Hematopoietic multipotent progenitor cell treated with erythropoietin and hydrocortisone succinate and interleukin-3 and kit ligand, for 17 days (in vitro differentiated cells): ENCODE results near the gene SYT2.
"Not testable (repeated sequence)": the region's sequence is repeated elsewhere in the genome, so short reads cannot be mapped to it uniquely, and the experiment has no call there.

ENCODE experiments used
- DNase-seq: peaks from one replicate; pipeline ENCODE4 v3.0.0-alpha.2; 2015; ENCODE audit warnings: low spot score

SYT2 gene

GRCh38 chr1:202624088-202624780 is 86.0 kb downstream of the SYT2 start:
- no peak for DNase-seq

GRCh38 chr1:202623476-202623875 is 86.8 kb downstream of the SYT2 start:
- DNase-seq: not testable (repeated sequence)

DNA sequence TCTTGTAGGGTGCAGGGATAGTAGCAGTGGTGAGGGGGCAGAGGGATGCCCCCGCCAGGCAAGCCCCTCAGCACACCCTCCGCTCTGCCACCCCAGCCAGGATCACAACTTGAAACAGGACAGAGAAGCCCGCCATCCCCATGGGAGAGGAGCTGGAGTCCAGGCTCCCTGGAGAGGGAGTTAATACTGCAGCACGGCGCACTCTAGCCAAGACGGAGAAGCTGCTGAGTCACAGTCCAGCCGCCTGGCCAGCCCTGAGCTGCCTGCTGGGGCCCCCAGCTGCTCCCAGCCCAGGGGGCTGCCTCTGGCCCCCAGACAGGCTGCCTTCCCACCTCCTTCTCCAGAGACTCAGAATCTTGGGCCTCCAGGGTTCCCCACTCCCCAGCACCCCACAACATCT is 87.2 kb downstream of the SYT2 start:
- DNase-seq: no peak

- DNase-seq: no peak
These were observed 87.9 kb downstream of the SYT2 start for GRCh38 chr1:202622388-202622787.

- DNase-seq: no peak
These were observed 88.8 kb downstream of the SYT2 start for GRCh38 chr1:202621446-202621845.

DNA sequence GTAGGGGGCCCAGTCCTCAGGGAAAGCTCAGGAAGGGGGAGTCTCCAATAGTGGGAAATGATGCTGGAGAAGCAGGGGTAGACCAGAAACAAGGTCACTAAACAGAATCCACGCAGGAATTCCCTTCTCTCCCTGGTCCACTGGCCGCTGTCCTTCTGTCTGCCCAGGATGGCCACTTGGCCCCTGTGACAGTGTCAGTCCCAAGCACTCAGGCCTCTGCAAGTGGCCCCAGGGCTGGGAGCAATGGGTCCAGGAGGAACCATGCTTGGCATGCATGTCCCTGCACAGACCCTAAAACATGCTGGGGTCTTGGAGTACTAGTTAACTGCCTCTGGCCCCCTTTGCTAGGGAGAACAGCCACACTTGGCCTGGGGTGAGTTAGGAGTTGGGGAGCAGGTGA is 90.2 kb downstream of the SYT2 start:
- DNase-seq: not testable (repeated sequence)

GRCh38 chr1:202619505-202619904 is 90.7 kb downstream of the SYT2 start:
- DNase-seq: no peak

- DNase-seq: not testable (repeated sequence)
These were observed 91.2 kb downstream of the SYT2 start for GRCh38 chr1:202619012-202619411.

DNA sequence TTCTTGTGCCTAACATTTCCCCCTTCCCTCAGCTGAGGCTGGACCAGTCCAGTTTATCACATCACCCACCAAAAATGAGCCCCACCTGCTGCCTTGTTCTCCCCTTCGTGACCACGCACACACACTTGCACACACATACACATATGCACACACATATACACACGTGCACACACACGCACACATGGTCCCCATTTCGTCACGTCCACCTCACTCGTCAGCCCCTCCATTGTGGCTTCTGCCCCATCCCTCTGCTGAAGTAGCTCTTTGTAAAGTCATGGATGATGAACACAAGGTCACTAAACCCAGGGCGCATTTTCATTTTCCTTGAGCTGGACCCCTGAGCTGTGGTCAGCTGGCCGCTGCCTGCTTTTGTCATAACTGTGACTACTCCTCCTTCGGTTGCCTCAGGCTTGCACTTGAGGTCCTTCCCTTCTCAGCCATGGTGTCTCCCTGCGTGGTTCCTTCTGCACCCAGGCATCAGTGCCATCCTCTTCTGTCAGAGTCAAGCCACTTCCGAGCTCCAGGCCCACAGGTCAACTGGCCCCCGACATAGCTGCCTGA is 93.8 kb downstream of the SYT2 start:
- no peak for DNase-seq

GRCh38 chr1:202615501-202616354 is 94.5 kb downstream of the SYT2 start:
- no peak for DNase-seq

DNA sequence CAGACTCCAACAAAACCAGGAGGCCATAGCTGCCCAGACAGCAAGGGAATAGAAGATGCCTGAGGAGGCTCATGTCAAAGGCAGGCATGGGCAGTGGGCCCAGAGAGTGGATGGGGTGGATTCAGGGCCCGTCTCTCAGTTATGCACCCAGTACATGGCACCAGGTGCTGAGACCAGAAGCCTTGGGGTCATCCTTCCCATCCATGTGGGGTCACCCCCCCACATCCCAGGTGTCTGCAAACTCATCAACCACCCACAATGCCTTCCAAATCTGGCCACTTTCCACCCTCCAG is 95.1 kb downstream of the SYT2 start:
- DNase-seq: not testable (repeated sequence)

DNA sequence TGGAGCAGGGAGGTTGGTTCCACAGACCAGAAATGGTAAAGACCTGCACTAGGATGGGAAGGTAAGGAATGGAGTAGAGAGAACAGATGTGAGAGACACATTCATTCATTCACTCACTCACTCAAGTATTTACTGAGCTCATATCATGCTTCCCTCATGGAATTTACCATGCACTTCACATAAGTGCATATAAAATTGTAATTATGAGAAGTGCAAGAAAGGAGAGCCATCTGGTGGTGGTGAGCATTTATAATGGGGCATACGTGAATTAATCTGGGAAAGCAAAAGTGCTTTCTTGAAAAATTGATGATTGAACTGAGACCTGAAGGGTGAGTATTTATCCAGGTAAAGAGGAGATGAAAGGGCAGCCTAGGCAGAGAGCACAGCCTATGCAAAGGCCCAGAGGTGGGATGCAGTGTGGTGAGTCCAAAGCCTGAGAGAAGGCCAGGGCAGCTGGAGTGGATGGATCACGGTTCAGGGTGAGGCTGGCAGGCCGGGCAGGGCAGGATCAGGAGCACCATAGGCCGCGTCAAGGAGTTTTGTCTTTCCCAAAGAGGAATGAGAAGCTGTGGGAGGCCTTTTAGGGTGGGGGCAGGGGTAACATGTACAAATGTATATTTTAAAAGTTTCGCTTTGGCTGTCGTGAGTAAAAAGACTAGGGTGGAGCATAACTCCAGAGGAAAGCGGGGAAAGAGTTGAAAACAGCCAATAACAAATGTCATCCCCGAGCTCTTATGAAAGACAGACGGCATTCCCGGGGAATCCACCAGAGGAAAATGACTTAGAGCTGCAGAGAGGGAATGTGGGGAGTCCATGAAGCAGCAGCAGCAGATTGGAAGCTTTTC is 95.7 kb downstream of the SYT2 start:
- DNase-seq: not testable (repeated sequence)

GRCh38 chr1:202613571-202613970 is 96.7 kb downstream of the SYT2 start:
- DNase-seq: no peak

- DNase-seq: not testable (repeated sequence)
These were observed 98.2 kb downstream of the SYT2 start for GRCh38 chr1:202612036-202612435.

GRCh38 chr1:202605515-202605914 is 104.7 kb downstream of the SYT2 start:
- no peak for DNase-seq

DNA sequence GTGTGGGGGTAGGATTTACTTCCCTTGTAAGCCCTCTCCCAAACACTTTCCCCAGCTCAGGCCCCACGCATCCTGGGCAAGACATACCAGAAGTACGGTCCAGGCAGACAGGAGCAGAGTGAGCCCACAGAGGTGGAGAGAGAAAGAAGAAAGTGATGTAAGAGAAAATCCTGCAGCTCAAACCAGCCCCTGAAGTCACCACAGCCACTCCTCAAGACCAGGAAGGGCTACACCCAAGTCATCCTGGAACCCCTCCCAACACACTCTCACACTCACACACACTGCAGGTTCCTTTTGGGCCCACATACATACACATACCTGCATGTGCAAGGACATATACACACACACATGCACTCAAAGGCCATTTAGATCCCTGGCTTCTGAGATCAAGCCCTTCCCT is 106.8 kb downstream of the SYT2 start:
- DNase-seq: no peak

GRCh38 chr1:202600432-202601041 is 109.7 kb downstream of the SYT2 start:
- DNase-seq: no peak

DNA sequence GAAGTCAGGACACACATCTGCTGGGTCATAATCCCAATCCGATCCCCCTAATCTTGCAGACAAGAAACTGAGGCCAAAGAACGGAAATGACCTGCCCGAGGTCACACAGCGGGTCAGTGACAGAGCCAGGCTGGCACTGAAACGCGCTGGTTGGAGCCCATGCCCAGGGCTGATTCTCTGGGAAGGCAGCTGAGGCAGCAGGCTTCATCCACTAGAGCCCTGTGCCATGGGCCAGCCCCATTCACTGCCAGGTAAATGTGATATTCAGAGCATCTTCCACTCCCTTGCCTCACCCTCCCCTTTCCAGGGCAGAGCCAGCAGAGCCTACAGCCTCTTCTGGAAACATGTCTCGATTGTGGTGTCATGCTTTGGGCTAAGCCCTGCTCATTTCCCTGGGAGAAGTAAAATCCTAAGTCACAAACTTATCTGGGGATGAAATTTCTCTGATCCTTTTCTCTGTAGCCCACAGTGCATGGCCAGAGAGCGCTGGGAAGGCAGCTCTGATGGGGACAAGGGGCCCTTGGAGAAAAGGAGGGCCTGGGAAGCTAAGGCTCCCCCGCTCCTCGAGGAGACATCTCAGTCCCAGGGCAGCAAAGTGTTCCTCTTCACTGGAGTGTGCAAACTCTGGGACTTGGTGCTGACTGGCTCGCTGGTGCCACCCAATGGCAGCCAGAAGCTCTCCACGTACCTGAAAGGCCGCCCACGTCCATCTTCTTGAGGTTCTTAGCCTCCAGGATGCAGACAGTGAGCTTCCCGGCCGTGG is 110.4 kb downstream of the SYT2 start:
- DNase-seq: no peak

DNA sequence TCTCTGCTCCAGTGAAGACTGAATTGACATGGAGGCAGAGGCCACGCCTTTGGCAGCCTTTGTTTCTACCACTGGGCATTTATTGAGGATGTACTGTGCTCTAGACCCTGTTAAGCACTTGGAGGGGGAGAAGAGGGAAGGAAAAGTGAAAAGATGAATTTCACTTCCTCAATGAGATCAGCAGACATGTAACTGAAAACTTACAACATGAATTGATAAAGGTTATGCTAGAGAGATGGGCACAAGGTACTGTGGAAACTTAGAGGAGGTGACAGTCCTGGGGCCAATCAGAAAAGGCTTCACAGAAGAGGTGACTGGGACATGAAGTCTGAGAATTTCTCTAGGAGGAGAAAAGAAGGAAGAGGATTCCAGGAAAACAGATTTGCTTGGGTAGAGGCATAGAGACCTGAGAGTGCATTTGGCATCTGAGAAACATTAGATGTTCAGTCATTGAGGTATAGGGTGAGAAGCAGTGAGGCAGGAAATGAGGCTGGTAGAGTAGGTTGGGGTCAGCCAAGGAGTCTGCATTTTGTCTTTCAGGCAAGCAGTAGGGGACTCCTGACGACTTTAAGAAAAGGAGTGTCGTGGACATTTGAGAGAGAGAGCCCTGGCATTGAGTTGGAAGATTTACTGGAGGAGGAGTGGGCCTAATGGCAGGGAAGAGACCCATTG is 113.0 kb downstream of the SYT2 start:
- no peak for DNase-seq

DNA sequence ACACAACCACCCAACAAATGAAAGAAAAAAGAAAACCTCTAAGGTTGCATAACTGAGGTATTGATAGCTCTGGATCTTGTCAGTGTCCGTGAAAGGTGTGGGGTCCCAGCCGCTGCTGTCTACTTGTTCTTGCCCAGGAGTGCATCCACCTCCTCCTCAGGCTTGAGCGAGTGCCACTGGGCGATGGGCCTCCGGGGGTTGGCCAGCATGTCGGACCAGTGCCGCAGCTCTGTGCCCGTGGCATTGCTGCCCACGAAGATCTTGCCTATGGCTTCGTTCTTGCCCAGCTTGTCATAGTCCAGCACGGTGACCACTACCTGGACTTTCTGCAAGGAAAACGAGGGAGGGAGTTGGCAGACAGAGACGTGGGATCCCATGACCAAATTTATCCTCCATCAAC is 113.6 kb downstream of the SYT2 start:
- DNase-seq: no peak

DNA sequence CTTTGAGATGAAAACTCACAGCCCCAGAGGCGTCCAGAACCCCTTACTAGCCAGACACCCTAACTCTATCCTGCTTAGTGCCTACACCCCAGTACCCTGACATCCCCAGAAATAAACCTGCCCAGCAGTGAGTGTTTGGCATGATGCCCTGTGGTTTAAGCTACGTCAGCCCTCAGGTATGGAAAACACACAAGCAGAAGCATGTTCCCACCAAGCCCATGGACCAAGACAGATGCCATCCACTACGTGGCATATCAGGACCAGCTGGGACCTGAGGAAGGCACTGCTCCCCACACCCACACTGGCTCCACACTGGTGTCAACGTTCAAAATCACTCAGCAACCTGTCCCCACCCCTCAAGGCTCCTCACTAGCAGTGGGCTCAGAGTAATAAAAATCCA is 116.4 kb downstream of the SYT2 start:
- no peak for DNase-seq
